Measurements from ENCODE around the gene NUDT16L1. TPM values are rescaled to one million over a fixed set of nuclear protein-coding genes. Genes with fewer than 3 reads are reported as not detected.

NUDT16L1 gene
- total and polyA plus RNA-seq, 2 experiments from 2014 or later, result 84.4 to 157 TPM

- H3K4me1 ChIP-seq (ENCODE audit: low read depth), result peaks cover 4% of the 10 kb centered on the region
- DNase-seq (ENCODE audit: low read depth in 1 of 2, low spot score in 1 of 2), result peak in 1 of 2 donors; percentile 7
- peak overlapping the region; percentile 49 for H3K4me3 ChIP-seq
- peaks cover 8% of the 10 kb centered on the region for H3K36me3 ChIP-seq
- no peak for TF ChIP-seq CTCF (IDR thresholded peaks at IDR 0.05; ENCODE audit: low read depth, low read length)
- no peaks in the 10 kb centered on the region for H3K9me3 ChIP-seq (ENCODE audit: low read depth)
- H3K27me3 ChIP-seq, result no peaks in the 10 kb centered on the region
- no peak overlapping the region for H3K27ac ChIP-seq
These were observed 684 bp upstream of the NUDT16L1 start for GRCh38 chr16:4692460-4693295.

- H3K4me1 ChIP-seq (ENCODE audit: low read depth), result peaks cover 4% of the 10 kb centered on the region
- H3K27me3 ChIP-seq, result no peaks in the 10 kb centered on the region
- peak overlapping the region; percentile 86 for H3K27ac ChIP-seq
- peaks cover 18% of the 10 kb centered on the region for H3K36me3 ChIP-seq
- TF ChIP-seq CTCF (IDR thresholded peaks at IDR 0.05; ENCODE audit: low read depth, low read length), result no peak
- peak overlapping the region; percentile 49 for H3K4me3 ChIP-seq
- no peaks in the 10 kb centered on the region for H3K9me3 ChIP-seq (ENCODE audit: low read depth)
- peak; percentile 42 to 81 for DNase-seq (ENCODE audit: low read depth in 1 of 2, low spot score in 1 of 2)
These were observed 737 bp downstream of the NUDT16L1 start for GRCh38 chr16:4693956-4694641.

- H3K4me3 ChIP-seq, result peak overlapping the region; percentile 49
- no peaks in the 10 kb centered on the region for H3K9me3 ChIP-seq (ENCODE audit: low read depth)
- peaks cover 4% of the 10 kb centered on the region for H3K4me1 ChIP-seq (ENCODE audit: low read depth)
- no peaks in the 10 kb centered on the region for H3K27me3 ChIP-seq
- peaks cover 24% of the 10 kb centered on the region for H3K36me3 ChIP-seq
- peak overlapping the region; percentile 86 for H3K27ac ChIP-seq
- peak in 1 of 2 donors; percentile 11 for DNase-seq (ENCODE audit: low read depth in 1 of 2, low spot score in 1 of 2)
- no peak for TF ChIP-seq CTCF (IDR thresholded peaks at IDR 0.05; ENCODE audit: low read depth, low read length)
These were observed 1.5 kb downstream of the NUDT16L1 start for GRCh38 chr16:4694642-4695451.

GRCh38 chr16:4695473-4696171 lies 2.3 kb downstream of the NUDT16L1 start:
- Histone ChIP-seq H3K27me3 (no peaks in the 10 kb centered on the region), H3K27ac (peak overlapping the region; percentile 29), H3K9me3 (ENCODE audit: low read depth) (no peaks in the 10 kb centered on the region), H3K4me1 (ENCODE audit: low read depth) (peaks cover 4% of the 10 kb centered on the region), H3K36me3 (peaks cover 27% of the 10 kb centered on the region), H3K4me3 (no peak overlapping the region)
- no peak for DNase-seq (ENCODE audit: low read depth in 1 of 2, low spot score in 1 of 2)
- no peak for TF ChIP-seq CTCF (IDR thresholded peaks at IDR 0.05; ENCODE audit: low read depth, low read length)

Measured in cardiac muscle cell (in vitro differentiated cells and primary cell).